ENCODE results near the gene TECTA.

GRCh38 chr11:121113611-121114010 is 12.6 kb downstream of the TECTA start:
- TF ChIP-seq EZH2 (optimal IDR thresholded peaks at IDR 0.05; ENCODE audit: low read depth, low read length) = no peak
- no peak for TF ChIP-seq CTCF (IDR thresholded peaks at IDR 0.05; ENCODE audit: low read length)

All from MM.1S (cell line).